ENCODE results near the gene MAPK8IP3. TPM values are rescaled to one million over a fixed set of nuclear protein-coding genes. Genes with fewer than 3 reads are reported as not detected.

Gene MAPK8IP3
- polyA plus RNA-seq, 1 experiment: 22.5 TPM

DNA sequence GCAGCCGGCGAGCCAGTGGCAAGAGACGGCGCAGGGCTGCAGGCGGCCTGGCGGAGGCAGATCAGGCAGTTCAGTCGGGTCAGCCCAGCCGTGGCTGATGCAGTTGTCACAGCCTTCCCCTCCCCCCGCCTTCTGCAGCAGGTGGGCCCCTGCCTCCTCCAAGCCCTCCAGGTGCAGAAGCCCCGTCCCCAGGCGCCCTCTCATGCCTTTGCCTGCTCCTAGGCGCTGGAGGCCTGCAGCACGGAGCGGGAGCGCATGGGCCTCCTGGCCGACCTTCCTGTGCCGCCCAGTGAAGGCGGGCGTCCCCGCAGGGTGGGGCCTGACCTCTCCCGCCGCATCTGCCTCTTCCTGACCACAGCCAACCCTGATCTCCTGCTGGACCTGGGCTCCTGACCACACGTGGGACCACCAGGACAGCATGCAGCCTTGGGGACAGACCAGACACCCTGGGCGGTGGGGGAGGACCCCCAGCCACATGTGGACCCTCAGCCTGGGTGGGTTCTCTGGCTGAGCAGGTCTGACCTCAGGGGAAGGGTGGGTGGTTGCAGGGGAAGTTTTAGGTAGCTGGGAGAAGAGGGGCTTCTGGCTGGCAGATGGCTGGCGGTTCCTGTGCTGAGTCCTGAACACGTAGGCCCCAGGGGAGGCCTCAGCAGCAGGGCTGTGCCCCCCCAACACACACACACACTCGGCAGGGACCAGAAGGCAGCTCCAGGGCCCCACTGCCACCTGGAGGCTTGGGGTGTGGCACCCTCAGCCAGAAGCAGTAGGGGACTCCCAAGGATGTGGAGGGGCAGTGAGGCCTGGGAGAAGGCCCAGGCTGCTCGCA is 70.1 kb downstream of the MAPK8IP3 start:
- CTCF ChIA-PET: interaction anchor here (0.6 to 1.3 kb wide), 2 partner anchors 59 to 82 kb away, joined by 3 read pairs; no protein-coding TSS in a partner anchor
- no peak for DNase-seq (ENCODE audit: low read depth)
- H3K36me3 ChIP-seq (ENCODE audit: control insufficient read depth, insufficient read depth, low read length): peaks cover 30% of the 10 kb centered on the region
- H3K4me3 ChIP-seq (ENCODE audit: low read depth, low read length): no peak overlapping the region
- TF ChIP-seq CTCF (IDR thresholded peaks at IDR 0.05; ENCODE audit: insufficient read depth, low read depth, low read length): no peak
- POLR2A ChIA-PET: no interaction called here
- H3K27me3 ChIP-seq (ENCODE audit: control insufficient read depth, insufficient read depth, low read length): no peaks in the 10 kb centered on the region

- no peak overlapping the region for H3K4me3 ChIP-seq (ENCODE audit: low read depth, low read length)
- CTCF ChIA-PET: no interaction called here
Measured at GRCh38 chr16:1776672-1776955, 70.6 kb downstream of the MAPK8IP3 start.

DNA sequence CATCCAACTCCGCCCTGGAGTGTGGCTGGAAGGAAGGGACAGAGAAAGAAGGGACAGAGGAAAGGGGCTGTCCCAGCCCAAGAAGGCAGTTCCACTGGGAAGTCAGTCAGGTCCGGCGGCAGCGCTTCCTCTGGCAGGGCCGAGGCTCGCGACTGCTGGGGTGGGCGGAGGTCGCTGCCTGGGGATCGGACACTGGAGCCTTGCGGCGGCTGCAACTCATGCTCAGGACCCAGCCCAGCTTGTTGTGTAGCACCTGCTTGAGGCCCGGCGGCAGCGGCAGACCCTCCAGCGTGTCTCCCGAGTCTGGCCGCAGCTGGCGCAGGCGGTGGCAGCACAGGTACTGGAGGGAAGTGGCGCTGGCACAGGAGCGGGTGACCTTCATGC is 71.0 kb downstream of the MAPK8IP3 start:
- Histone ChIP-seq H3K36me3 (ENCODE audit: control insufficient read depth, insufficient read depth, low read length) (peaks cover 30% of the 10 kb centered on the region), H3K27me3 (ENCODE audit: control insufficient read depth, insufficient read depth, low read length) (no peaks in the 10 kb centered on the region), H3K4me3 (ENCODE audit: low read depth, low read length) (no peak overlapping the region)
- no peak for TF ChIP-seq CTCF (IDR thresholded peaks at IDR 0.05; ENCODE audit: insufficient read depth, low read depth, low read length)
- POLR2A ChIA-PET: no interaction called here
- no peak for DNase-seq (ENCODE audit: low read depth)
- CTCF ChIA-PET: no interaction called here

More at GRCh38 chr16:1776672-1776955, 70.6 kb downstream of the MAPK8IP3 start:
- Histone ChIP-seq H3K36me3 (ENCODE audit: control insufficient read depth, insufficient read depth, low read length) (peaks cover 30% of the 10 kb centered on the region), H3K27me3 (ENCODE audit: control insufficient read depth, insufficient read depth, low read length) (no peaks in the 10 kb centered on the region)
- POLR2A ChIA-PET: no interaction called here
- no peak for DNase-seq (ENCODE audit: low read depth)
- no peak for TF ChIP-seq CTCF (IDR thresholded peaks at IDR 0.05; ENCODE audit: insufficient read depth, low read depth, low read length)

GRCh38 chr16:1777375-1778199 is 71.6 kb downstream of the MAPK8IP3 start:
- peaks cover 30% of the 10 kb centered on the region for H3K36me3 ChIP-seq (ENCODE audit: control insufficient read depth, insufficient read depth, low read length)
- H3K4me3 ChIP-seq (ENCODE audit: low read depth, low read length): no peak overlapping the region
- ChIA-PET CTCF (no interaction called here), POLR2A (no interaction called here)
- H3K27me3 ChIP-seq (ENCODE audit: control insufficient read depth, insufficient read depth, low read length): no peaks in the 10 kb centered on the region
- no peak for DNase-seq (ENCODE audit: low read depth)
- TF ChIP-seq CTCF (IDR thresholded peaks at IDR 0.05; ENCODE audit: insufficient read depth, low read depth, low read length): no peak
